K562 (cell line): Measurements from ENCODE around the gene C1RL.

Experiments used
- BHLHE40 ChIP-seq: IDR thresholded peaks from 2 replicates; pipeline ENCODE4 v1.6.1; 2011; ENCODE audit warnings: low read length, improper control_type of control experiment
- CBFB ChIP-seq: sonication (generic); formaldehyde crosslinking; IDR thresholded peaks from 2 replicates; pipeline ENCODE4 v1.4.0; 2020; ENCODE audit warnings: mild to moderate bottlenecking, missing genetic modification reagents
- EP300 ChIP-seq: IDR thresholded peaks from 2 replicates; pipeline ENCODE4 v1.6.1; 2012; ENCODE audit warnings: low read length, improper control_type of control experiment
- GTF2E2 ChIP-seq: fragments of 200-800 bp; sonication (Bioruptor generic); IDR thresholded peaks from 2 replicates; pipeline ENCODE4 v1.6.1; 2016; ENCODE audit warnings: missing genetic modification characterization, missing compliant biosample characterization
- KDM1A ChIP-seq, 2 experiments: fragments of 450-650 bp; IDR thresholded peaks; 2 replicates each; pipeline ENCODE4 v1.6.1; 2016; ENCODE audit warnings: mild to moderate bottlenecking in 2 of 2
- POLR2A ChIP-seq: fragments of 450-650 bp; conservative IDR thresholded peaks from 2 replicates; pipeline ENCODE4 v1.6.1; 2016
- SIX5 ChIP-seq, 2 experiments: IDR thresholded peaks; 2 replicates each; pipeline ENCODE4 v1.6.1; 2011; ENCODE audit warnings: low read length in 2 of 2, borderline replicate concordance in 1 of 2, low read depth in 1 of 2, mild to moderate bottlenecking in 1 of 2, moderate library complexity in 1 of 2; ENCODE audit not compliant: insufficient read depth in 1 of 2
- THRAP3 ChIP-seq: fragments of 450-650 bp; IDR thresholded peaks from 2 replicates; pipeline ENCODE4 v1.6.1; 2016; ENCODE audit warnings: mild to moderate bottlenecking, inconsistent platforms, borderline replicate concordance
- ZNF76 ChIP-seq: fragments of 250-450 bp; sonication (Bioruptor Pico); IDR thresholded peaks from 2 replicates; pipeline ENCODE4 v1.4.0; 2020; ENCODE audit warnings: mild to moderate bottlenecking, moderate library complexity, borderline replicate concordance
- TF ChIP-seq, protein P1 (sequence below), 3 experiments: IDR thresholded peaks in 2 of 3; conservative IDR thresholded peaks in 1 of 3; 2 replicates each; pipeline ENCODE4 v1.5.1; 2011 to 2012; ENCODE audit warnings: low read length in 3 of 3, mild to moderate bottlenecking in 3 of 3, control low read depth in 2 of 3, improper control_type of control experiment in 1 of 3, inconsistent platforms in 1 of 3, low read depth in 1 of 3, mixed read lengths in 1 of 3, moderate library complexity in 1 of 3; ENCODE audit not compliant: insufficient read depth in 2 of 3
- TF ChIP-seq, protein P2 (sequence below): IDR thresholded peaks from 3 replicates; pipeline ENCODE4 v1.6.1; 2011; ENCODE audit warnings: borderline replicate concordance, mild to moderate bottlenecking; ENCODE audit not compliant: insufficient read length, insufficient read depth

DNA sequence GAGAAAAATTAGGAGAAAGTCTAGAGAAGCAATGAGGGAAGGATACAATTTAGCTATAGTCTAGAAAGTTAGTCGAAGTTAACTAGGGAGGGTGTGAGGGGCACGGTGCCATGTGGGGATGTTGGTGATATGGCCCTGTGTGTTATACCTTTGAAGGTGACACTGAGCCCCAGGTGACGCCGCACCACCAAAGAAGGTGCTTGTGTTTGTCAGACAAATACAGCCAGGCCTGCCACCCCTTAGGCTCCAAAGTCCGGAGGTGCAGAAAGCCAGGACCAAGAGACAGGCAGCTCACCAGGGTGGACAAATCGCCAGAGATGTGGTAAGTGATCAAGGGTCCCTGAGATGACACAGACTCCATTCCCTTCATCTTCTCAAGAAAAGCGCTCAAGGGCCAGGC is 47.4 kb downstream of the C1RL start:
- TF ChIP-seq, protein P1, sequence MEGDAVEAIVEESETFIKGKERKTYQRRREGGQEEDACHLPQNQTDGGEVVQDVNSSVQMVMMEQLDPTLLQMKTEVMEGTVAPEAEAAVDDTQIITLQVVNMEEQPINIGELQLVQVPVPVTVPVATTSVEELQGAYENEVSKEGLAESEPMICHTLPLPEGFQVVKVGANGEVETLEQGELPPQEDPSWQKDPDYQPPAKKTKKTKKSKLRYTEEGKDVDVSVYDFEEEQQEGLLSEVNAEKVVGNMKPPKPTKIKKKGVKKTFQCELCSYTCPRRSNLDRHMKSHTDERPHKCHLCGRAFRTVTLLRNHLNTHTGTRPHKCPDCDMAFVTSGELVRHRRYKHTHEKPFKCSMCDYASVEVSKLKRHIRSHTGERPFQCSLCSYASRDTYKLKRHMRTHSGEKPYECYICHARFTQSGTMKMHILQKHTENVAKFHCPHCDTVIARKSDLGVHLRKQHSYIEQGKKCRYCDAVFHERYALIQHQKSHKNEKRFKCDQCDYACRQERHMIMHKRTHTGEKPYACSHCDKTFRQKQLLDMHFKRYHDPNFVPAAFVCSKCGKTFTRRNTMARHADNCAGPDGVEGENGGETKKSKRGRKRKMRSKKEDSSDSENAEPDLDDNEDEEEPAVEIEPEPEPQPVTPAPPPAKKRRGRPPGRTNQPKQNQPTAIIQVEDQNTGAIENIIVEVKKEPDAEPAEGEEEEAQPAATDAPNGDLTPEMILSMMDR (IDR thresholded peaks at IDR 0.05 in 2 of 3, conservative IDR thresholded peaks at IDR 0.05 in 1 of 3; ENCODE audit: insufficient read depth in 2 of 3, low read depth in 1 of 3, low read length in 3 of 3), result no peak
- TF ChIP-seq CBFB (CRISPR knock-in tag) (no peak), BHLHE40 (no peak), POLR2A (no peak), ZNF76 (no peak), SIX5 (IDR thresholded peaks at IDR 0.05; ENCODE audit: borderline replicate concordance in 1 of 2, insufficient read depth in 1 of 2, low read depth in 1 of 2, low read length in 2 of 2) (no peak), THRAP3 (no peak), EP300 (no peak), KDM1A (IDR thresholded peaks at IDR 0.05) (no peak), GTF2E2 (tag) (no peak)
- TF ChIP-seq, protein P2, sequence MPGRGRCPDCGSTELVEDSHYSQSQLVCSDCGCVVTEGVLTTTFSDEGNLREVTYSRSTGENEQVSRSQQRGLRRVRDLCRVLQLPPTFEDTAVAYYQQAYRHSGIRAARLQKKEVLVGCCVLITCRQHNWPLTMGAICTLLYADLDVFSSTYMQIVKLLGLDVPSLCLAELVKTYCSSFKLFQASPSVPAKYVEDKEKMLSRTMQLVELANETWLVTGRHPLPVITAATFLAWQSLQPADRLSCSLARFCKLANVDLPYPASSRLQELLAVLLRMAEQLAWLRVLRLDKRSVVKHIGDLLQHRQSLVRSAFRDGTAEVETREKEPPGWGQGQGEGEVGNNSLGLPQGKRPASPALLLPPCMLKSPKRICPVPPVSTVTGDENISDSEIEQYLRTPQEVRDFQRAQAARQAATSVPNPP, result no peak
